HG02981 (cell line): Measurements from ENCODE around the gene DHRSX.
"Not testable (repeated sequence)": the region's sequence is repeated elsewhere in the genome, so short reads cannot be mapped to it uniquely, and the experiment has no call there.

Source experiments
- ATAC-seq: cut with Tn5 transposase; IDR thresholded peaks from one replicate; pipeline ENCODE4 v1.9.1; 2021; ENCODE audit warnings: mild to moderate bottlenecking, moderate library complexity; ENCODE audit not compliant: unreplicated experiment

The DHRSX gene

GRCh38 chrX:2406891-2407518, 93.8 kb downstream of the DHRSX start:
- no peak for ATAC-seq

- ATAC-seq, result no peak
Observed at GRCh38 chrX:2404776-2405175, 96.0 kb downstream of the DHRSX start.

- ATAC-seq, result no peak
Observed at GRCh38 chrX:2402361-2402690, 98.5 kb downstream of the DHRSX start.

- ATAC-seq, result no peak
Observed at GRCh38 chrX:2401590-2402360, 99.0 kb downstream of the DHRSX start.

GRCh38 chrX:2401201-2401589, 99.6 kb downstream of the DHRSX start:
- no peak for ATAC-seq

GRCh38 chrX:2398064-2398656, 102.6 kb downstream of the DHRSX start:
- ATAC-seq, result no peak

GRCh38 chrX:2397229-2398063, 103.3 kb downstream of the DHRSX start:
- ATAC-seq, result no peak

GRCh38 chrX:2395261-2395992, 105.3 kb downstream of the DHRSX start:
- ATAC-seq, result no peak

GRCh38 chrX:2391869-2392606, 108.7 kb downstream of the DHRSX start:
- no peak for ATAC-seq

GRCh38 chrX:2390754-2391153, 110.0 kb downstream of the DHRSX start:
- no peak for ATAC-seq

GRCh38 chrX:2389731-2390130, 111.0 kb downstream of the DHRSX start:
- not testable (repeated sequence) for ATAC-seq

- no peak for ATAC-seq
Observed at GRCh38 chrX:2389324-2389723, 111.5 kb downstream of the DHRSX start.

GRCh38 chrX:2388669-2389068, 112.1 kb downstream of the DHRSX start:
- no peak for ATAC-seq

GRCh38 chrX:2387614-2388239, 113.0 kb downstream of the DHRSX start:
- ATAC-seq, result no peak

GRCh38 chrX:2385224-2385623, 115.6 kb downstream of the DHRSX start:
- no peak for ATAC-seq

GRCh38 chrX:2384486-2384885, 116.3 kb downstream of the DHRSX start:
- ATAC-seq, result no peak

- no peak for ATAC-seq
Observed at GRCh38 chrX:2383735-2384134, 117.0 kb downstream of the DHRSX start.

GRCh38 chrX:2383144-2383543, 117.6 kb downstream of the DHRSX start:
- ATAC-seq, result no peak

GRCh38 chrX:2382433-2383048, 118.2 kb downstream of the DHRSX start:
- not testable (repeated sequence) for ATAC-seq
